Panc1 (cell line): ENCODE results near the gene ATXN1. TPM values are rescaled to one million over a fixed set of nuclear protein-coding genes. Genes with fewer than 3 reads are reported as not detected.

ENCODE experiments used
- ATAC-seq: fragments of 200-7000 bp; cut with Tn5 transposase; 2 replicates; pipeline ENCODE4 v1.9.1; 2020; ENCODE audit warnings: mild to moderate bottlenecking, moderate library complexity
- BruUV-seq: library from RNA; stranded (reverse); fragments of 400-500 nt; replicated peaks from 2 replicates; lab custom pipeline; 2021; lab: Mats Ljungman, UMichigan
- CTCF ChIA-PET: fragments of 300-600 bp; sonication (Branson Sonifier 250); formaldehyde crosslinking; loops from one replicate; lab custom pipeline; 2022; ENCODE audit warnings: antibody characterized with exemption; lab: Charles Lee
- POLR2A ChIA-PET: fragments of 300-600 bp; sonication (Branson Sonifier 250); formaldehyde crosslinking; loops from one replicate; lab custom pipeline; 2022; ENCODE audit warnings: antibody characterized with exemption; lab: Charles Lee
- DNase-seq: peaks from one replicate; pipeline ENCODE4 v3.0.0-alpha.2; 2010; ENCODE audit warnings: low read depth, low spot score
- H3K27ac ChIP-seq: 2 replicates; pipeline ENCODE4 v1.5.1; 2011; ENCODE audit warnings: mild to moderate bottlenecking, low read length, inconsistent platforms
- H3K27me3 ChIP-seq: fragments of 200-500 bp; sonication (Bioruptor generic); 2 replicates; pipeline ENCODE4 v1.6.0; 2014; ENCODE audit warnings: low read length, inconsistent platforms; ENCODE audit not compliant: control insufficient read depth, insufficient read depth
- H3K36me3 ChIP-seq: fragments of 200-500 bp; sonication (Bioruptor generic); 2 replicates; pipeline ENCODE4 v1.5.1; 2014; ENCODE audit warnings: inconsistent platforms, mild to moderate bottlenecking, low read length, moderate library complexity; ENCODE audit not compliant: control insufficient read depth, insufficient read depth
- H3K4me1 ChIP-seq: 2 replicates; pipeline ENCODE4 v1.5.1; 2011; ENCODE audit warnings: inconsistent platforms, mild to moderate bottlenecking, low read length, moderate library complexity; ENCODE audit not compliant: control insufficient read depth, insufficient read depth
- H3K4me3 ChIP-seq, 2 experiments: 2 replicates each; pipeline ENCODE4 v1.5.1; 2011 to 2012; ENCODE audit warnings: low read depth in 2 of 2, low read length in 2 of 2, mild to moderate bottlenecking in 2 of 2, inconsistent platforms in 1 of 2, moderate library complexity in 1 of 2
- H3K9me3 ChIP-seq: fragments of 200-500 bp; sonication (Bioruptor generic); 2 replicates; pipeline ENCODE4 v1.5.1; 2014; ENCODE audit warnings: low read depth, mild to moderate bottlenecking, inconsistent platforms, low read length, moderate library complexity; ENCODE audit not compliant: control insufficient read depth, insufficient read depth
- CTCF ChIP-seq: fragments of 450-650 bp; IDR thresholded peaks from 2 replicates; pipeline ENCODE4 v1.5.1; 2017; ENCODE audit warnings: mild to moderate bottlenecking
- POLR2AphosphoS5 ChIP-seq: IDR thresholded peaks from 2 replicates; pipeline ENCODE4 v1.6.1; 2012; ENCODE audit warnings: mild to moderate bottlenecking, low read depth, low read length, moderate library complexity
- REST ChIP-seq, 2 experiments: IDR thresholded peaks; 2 replicates each; pipeline ENCODE4 v1.6.1; 2011 to 2012; ENCODE audit warnings: low read depth in 2 of 2, control low read depth in 1 of 2, low read length in 1 of 2, mild to moderate bottlenecking in 1 of 2, moderate library complexity in 1 of 2; ENCODE audit not compliant: insufficient read depth in 1 of 2
- SIN3A ChIP-seq: IDR thresholded peaks from 2 replicates; pipeline ENCODE4 v1.6.1; 2012; ENCODE audit warnings: low read depth, mild to moderate bottlenecking, low read length, moderate library complexity, borderline replicate concordance; ENCODE audit not compliant: insufficient read depth
- TCF7L2 ChIP-seq: IDR thresholded peaks from 2 replicates; pipeline ENCODE4 v1.6.1; 2011; ENCODE audit warnings: mild to moderate bottlenecking, low read depth, low read length, inconsistent platforms
- in situ Hi-C: cut with HindIII; loops from 2 replicates; pipeline ENCODE4 v1.10.0; 2016; ENCODE audit warnings: low sequenced_read_pairs, low pct_unique_long_range_greater_than_20kb
- intact Hi-C: fragments of 100-400 bp; cut with micrococcal nuclease; formaldehyde crosslinking; loops from one replicate; pipeline ENCODE4 v1.10.0; 2022; ENCODE audit not compliant: unreplicated experiment
- total RNA-seq: library from RNA; stranded (reverse); gene quantifications from one replicate; pipeline ENCODE4 v1.2.1, GENCODE V29; 2021; ENCODE audit not compliant: unreplicated experiment

ATXN1 gene
- total RNA-seq, 1 experiment from 2014 or later: 67.1 TPM

GRCh38 chr6:16676978-16677377, 84.3 kb downstream of the ATXN1 start:
- POLR2A ChIA-PET: no interaction called here
- no TSS peak for BruUV-seq
- intact Hi-C loops: no loop called here
- Histone ChIP-seq H3K36me3 (no peaks in the 10 kb centered on the region), H3K27me3 (no peaks in the 10 kb centered on the region), H3K4me3 (peak overlapping the region in 1 of 2 experiments; percentile 41; a peak in 2 of 4 replicates), H3K4me1 (peaks cover 80% of the 10 kb centered on the region), H3K9me3 (no peaks in the 10 kb centered on the region), H3K27ac (peak overlapping the region; percentile 74)
- peak; percentile 78 for ATAC-seq
- CTCF ChIA-PET: interaction anchor here (0.9 kb wide), 1 partner anchor 12 kb away, joined by 3 read pairs; no protein-coding TSS in a partner anchor
- in situ Hi-C loops: no loop called here
- TF ChIP-seq TCF7L2 (no peak), SIN3A (no peak)
- DNase-seq: peak; percentile 88

- no peaks in the 10 kb centered on the region for H3K9me3 ChIP-seq
- intact Hi-C loops: no loop called here
- TF ChIP-seq POLR2AphosphoS5 (no peak), TCF7L2 (no peak), CTCF (no peak)
- ChIA-PET CTCF (no interaction called here), POLR2A (no interaction called here)
- ATAC-seq (no peak), DNase-seq (no peak)
- peaks cover 80% of the 10 kb centered on the region for H3K4me1 ChIP-seq
- peak overlapping the region; percentile 74 for H3K27ac ChIP-seq
- H3K4me3 ChIP-seq: no peak overlapping the region; a peak in 1 of 4 replicates
- in situ Hi-C loops: no loop called here
- TSS peak; percentile 20 for BruUV-seq
- no peaks in the 10 kb centered on the region for H3K27me3 ChIP-seq
- H3K36me3 ChIP-seq: no peaks in the 10 kb centered on the region
Observed at GRCh38 chr6:16676376-16676775, 84.9 kb downstream of the ATXN1 start.

GRCh38 chr6:16674801-16675392, 86.4 kb downstream of the ATXN1 start:
- intact Hi-C loops: no loop called here
- Histone ChIP-seq H3K27ac (peak overlapping the region; percentile 74), H3K9me3 (no peaks in the 10 kb centered on the region), H3K4me3 (no peak overlapping the region), H3K36me3 (no peaks in the 10 kb centered on the region), H3K4me1 (peaks cover 80% of the 10 kb centered on the region), H3K27me3 (no peaks in the 10 kb centered on the region)
- ChIA-PET POLR2A (no interaction called here), CTCF (interaction anchor here (0.6 to 1.1 kb wide), 2 partner anchors 79 to 96 kb away, joined by 3 read pairs; no protein-coding TSS in a partner anchor)
- no peak for TF ChIP-seq CTCF
- no peak for TF ChIP-seq POLR2AphosphoS5
- TF ChIP-seq REST (IDR thresholded peaks at IDR 0.05; ENCODE audit: insufficient read depth in 1 of 2, low read depth in 2 of 2, low read length in 1 of 2): no peak
- TF ChIP-seq SIN3A: no peak
- TF ChIP-seq TCF7L2: no peak
- ATAC-seq: no peak
- BruUV-seq: no TSS peak
- in situ Hi-C loops: no loop called here
- DNase-seq: no peak
